ENCODE data around the gene KRTAP10-2.

- TF ChIP-seq POLR2A (IDR thresholded peaks at IDR 0.05; ENCODE audit: low read length), result no peak
- no peak for TF ChIP-seq GATA1 (IDR thresholded peaks at IDR 0.05; ENCODE audit: low read depth, low read length)
Observed at GRCh38 chr21:44507673-44508425, 43.5 kb downstream of the KRTAP10-2 start.

Measured in erythroblast (primary cell).